Liver (tissue), 9 donors: Measurements from ENCODE around the gene BCL7B. TPM values are rescaled to one million over a fixed set of nuclear protein-coding genes. Genes with fewer than 3 reads are reported as not detected.

Source experiments
- DNase-seq: peaks from one replicate; pipeline ENCODE4 v3.0.0-alpha.2; 2017; ENCODE audit warnings: low spot score
- H3K27ac ChIP-seq, 2 donors: one replicate each; pipeline ENCODE4 v1.7.0; 2013; ENCODE audit warnings: inconsistent platforms in 2 of 2, low read length in 2 of 2, control low read depth in 1 of 2, low read depth in 1 of 2, mild to moderate bottlenecking in 1 of 2
- H3K27me3 ChIP-seq, 4 donors: one replicate each; pipeline versions ENCODE4 v1.6.1 to v1.7.0; 2013; ENCODE audit warnings: low read length in 3 of 4, inconsistent platforms in 1 of 4, mild to moderate bottlenecking in 1 of 4, moderate library complexity in 1 of 4; ENCODE audit not compliant: control insufficient read depth in 4 of 4, insufficient read depth in 4 of 4
- H3K36me3 ChIP-seq, 4 donors: one replicate each; pipeline versions ENCODE4 v1.6.1 to v1.7.0; 2013; ENCODE audit warnings: low read length in 3 of 4, mild to moderate bottlenecking in 3 of 4, low read depth in 1 of 4, moderate library complexity in 1 of 4; ENCODE audit not compliant: control insufficient read depth in 4 of 4, insufficient read depth in 3 of 4
- H3K4me1 ChIP-seq, 4 donors: one replicate each; pipeline versions ENCODE4 v1.6.1 to v1.7.0; 2013; ENCODE audit warnings: low read length in 3 of 4, mild to moderate bottlenecking in 3 of 4, moderate library complexity in 1 of 4; ENCODE audit not compliant: control insufficient read depth in 4 of 4, insufficient read depth in 4 of 4
- H3K4me3 ChIP-seq, 3 donors: one replicate each; pipeline versions ENCODE4 v1.6.1 to v1.7.0; 2013; ENCODE audit warnings: low read length in 3 of 3, control low read depth in 1 of 3, low read depth in 1 of 3, mild to moderate bottlenecking in 1 of 3
- H3K9ac ChIP-seq, 2 donors: one replicate each; pipeline ENCODE4 v1.7.0; 2013; ENCODE audit warnings: low read length in 2 of 2, mild to moderate bottlenecking in 2 of 2, moderate library complexity in 2 of 2, control low read depth in 1 of 2, low read depth in 1 of 2
- H3K9me3 ChIP-seq, 4 donors: one replicate each; pipeline versions ENCODE4 v1.6.1 to v1.7.0; 2013; ENCODE audit warnings: low read length in 3 of 4; ENCODE audit not compliant: control insufficient read depth in 4 of 4
- EGR1 ChIP-seq, 2 donors: IDR thresholded peaks; 2 replicates each; pipeline ENCODE4 v1.6.1; 2016 to 2018; ENCODE audit warnings: antibody characterized with exemption in 2 of 2, low read depth in 2 of 2
- FOXA1 ChIP-seq: IDR thresholded peaks from 2 replicates; pipeline ENCODE4 v1.6.1; 2016; ENCODE audit warnings: antibody characterized with exemption
- FOXA2 ChIP-seq: IDR thresholded peaks from 2 replicates; pipeline ENCODE4 v1.6.1; 2016; ENCODE audit warnings: antibody characterized with exemption
- HNF4A ChIP-seq, 2 donors: conservative IDR thresholded peaks; 2 replicates each; pipeline ENCODE4 v1.6.1; 2016; ENCODE audit warnings: antibody characterized with exemption in 2 of 2, mild to moderate bottlenecking in 2 of 2
- HNF4G ChIP-seq: IDR thresholded peaks from 2 replicates; pipeline ENCODE4 v1.6.1; 2016; ENCODE audit warnings: antibody characterized with exemption
- JUND ChIP-seq, 2 donors: IDR thresholded peaks; 2 replicates each; pipeline ENCODE4 v1.6.1; 2016; ENCODE audit warnings: antibody characterized with exemption in 2 of 2
- RAD21 ChIP-seq, 2 donors: IDR thresholded peaks; 2 replicates each; pipeline ENCODE4 v1.6.1; 2016; ENCODE audit warnings: antibody characterized with exemption in 2 of 2, mild to moderate bottlenecking in 2 of 2
- RXRA ChIP-seq, 2 donors: IDR thresholded peaks; 2 replicates each; pipeline ENCODE4 v1.6.1; 2017 to 2018; ENCODE audit warnings: antibody characterized with exemption in 2 of 2, mild to moderate bottlenecking in 1 of 2
- SP1 ChIP-seq: IDR thresholded peaks from 2 replicates; pipeline ENCODE4 v1.6.1; 2018; ENCODE audit warnings: antibody characterized with exemption, mild to moderate bottlenecking
- TAF1 ChIP-seq: conservative IDR thresholded peaks from 2 replicates; pipeline ENCODE4 v1.6.1; 2016; ENCODE audit warnings: antibody characterized with exemption, mild to moderate bottlenecking
- YY1 ChIP-seq: IDR thresholded peaks from 2 replicates; pipeline ENCODE4 v1.6.1; 2016; ENCODE audit warnings: antibody characterized with exemption, mild to moderate bottlenecking
- WGBS: extraction: QIAGEN DNeasy Blood & Tissue Kit; methylation state at CpG from one replicate; pipeline ENCODE4 v1.1.7; 2013; 5-methylcytosine and 5-hydroxymethylcytosine counted together
- polyA plus RNA-seq, 2 donors: library from polyadenylated mRNA; stranded (reverse) in 1 of 2; unstranded in 1 of 2; fragments of 200-250 nt in 1 of 2; fragments of >200 nt in 1 of 2; fragmentation: Nextera tagmentation in 1 of 2; extraction: Ambion mirVana in 1 of 2; gene quantifications; one replicate each; pipeline versions ENCODE4 v1.2.1 to v1.2.3, GENCODE V29; 2013 to 2015
- total RNA-seq, 2 donors: library from RNA; depleted of rRNA; stranded (reverse); fragments of >200 nt; gene quantifications; one replicate each; pipeline ENCODE4 v1.2.3, GENCODE V29; 2014
- TF ChIP-seq, protein P1 (sequence below): IDR thresholded peaks from 2 replicates; pipeline ENCODE4 v1.6.1; 2016; ENCODE audit warnings: antibody characterized with exemption, mild to moderate bottlenecking
- TF ChIP-seq, protein P2 (sequence below): IDR thresholded peaks from 2 replicates; pipeline ENCODE4 v1.6.1; 2016; ENCODE audit warnings: antibody characterized with exemption
- TF ChIP-seq, protein P3 (sequence below): IDR thresholded peaks from 2 replicates; pipeline ENCODE4 v1.6.1; 2016; ENCODE audit warnings: antibody characterized with exemption
- TF ChIP-seq, protein P4 (sequence below): IDR thresholded peaks from 2 replicates; pipeline ENCODE4 v1.6.1; 2016; ENCODE audit warnings: antibody characterized with exemption
- TF ChIP-seq, protein P5 (sequence below): fragments of 150-350 bp; IDR thresholded peaks from 2 replicates; pipeline ENCODE4 v1.5.1; 2017; ENCODE audit warnings: improper control_type of control experiment, low read depth, low read length; ENCODE audit not compliant: missing input control
- donor health status: healthy.
- donor health status: healthy.
- donor health status: healthy.
- donor health status: healthy.
- donor health status: healthy.

Gene BCL7B
- total and polyA plus RNA-seq, 4 donors: 13.2 to 27.5 (median 21.2) TPM

DNA sequence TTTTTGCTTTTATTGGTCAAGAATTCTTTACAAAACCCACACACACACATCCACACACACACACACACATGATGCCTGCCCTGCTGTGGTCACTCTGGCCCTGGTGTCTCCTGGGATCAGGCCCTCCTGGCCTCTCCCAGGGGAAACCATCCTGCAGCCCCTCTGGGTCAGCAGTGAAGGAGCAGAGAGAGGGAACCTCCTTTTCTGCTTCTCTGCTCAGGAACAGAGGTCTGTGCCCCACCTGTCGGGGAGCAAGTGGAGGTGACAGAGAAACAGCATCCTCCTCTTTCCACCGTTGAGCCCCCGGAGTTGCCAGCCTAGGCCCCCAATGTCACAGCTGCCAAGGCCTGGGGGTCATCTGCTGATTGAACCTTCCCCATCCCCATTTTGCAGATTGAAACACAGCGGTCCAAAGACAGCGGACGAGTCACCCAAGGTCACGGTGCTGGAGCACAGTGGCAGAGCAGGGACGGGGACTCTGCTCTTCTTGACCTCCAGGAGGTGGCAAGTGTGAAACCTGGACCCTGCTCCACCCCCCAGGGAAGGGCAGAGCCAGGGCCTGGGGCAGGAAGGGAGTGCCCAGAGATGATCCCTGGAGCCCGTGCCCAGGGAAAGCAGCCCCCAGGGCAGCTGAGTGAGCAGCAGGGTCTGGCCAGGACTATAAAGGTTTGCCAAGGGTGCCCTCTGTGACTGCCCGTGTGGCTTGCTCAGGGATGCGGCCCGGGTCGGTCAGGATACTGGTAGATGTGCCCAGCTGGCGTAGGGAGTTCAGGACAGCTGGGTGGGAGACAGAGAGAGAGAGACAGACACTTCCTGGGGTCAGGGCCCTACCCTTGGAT lies 35.9 kb upstream of the BCL7B start:
- no peaks in the 10 kb centered on the region for H3K9me3 ChIP-seq
- no peak for TF ChIP-seq TAF1
- TF ChIP-seq FOXA1: no peak
- TF ChIP-seq, protein P1, sequence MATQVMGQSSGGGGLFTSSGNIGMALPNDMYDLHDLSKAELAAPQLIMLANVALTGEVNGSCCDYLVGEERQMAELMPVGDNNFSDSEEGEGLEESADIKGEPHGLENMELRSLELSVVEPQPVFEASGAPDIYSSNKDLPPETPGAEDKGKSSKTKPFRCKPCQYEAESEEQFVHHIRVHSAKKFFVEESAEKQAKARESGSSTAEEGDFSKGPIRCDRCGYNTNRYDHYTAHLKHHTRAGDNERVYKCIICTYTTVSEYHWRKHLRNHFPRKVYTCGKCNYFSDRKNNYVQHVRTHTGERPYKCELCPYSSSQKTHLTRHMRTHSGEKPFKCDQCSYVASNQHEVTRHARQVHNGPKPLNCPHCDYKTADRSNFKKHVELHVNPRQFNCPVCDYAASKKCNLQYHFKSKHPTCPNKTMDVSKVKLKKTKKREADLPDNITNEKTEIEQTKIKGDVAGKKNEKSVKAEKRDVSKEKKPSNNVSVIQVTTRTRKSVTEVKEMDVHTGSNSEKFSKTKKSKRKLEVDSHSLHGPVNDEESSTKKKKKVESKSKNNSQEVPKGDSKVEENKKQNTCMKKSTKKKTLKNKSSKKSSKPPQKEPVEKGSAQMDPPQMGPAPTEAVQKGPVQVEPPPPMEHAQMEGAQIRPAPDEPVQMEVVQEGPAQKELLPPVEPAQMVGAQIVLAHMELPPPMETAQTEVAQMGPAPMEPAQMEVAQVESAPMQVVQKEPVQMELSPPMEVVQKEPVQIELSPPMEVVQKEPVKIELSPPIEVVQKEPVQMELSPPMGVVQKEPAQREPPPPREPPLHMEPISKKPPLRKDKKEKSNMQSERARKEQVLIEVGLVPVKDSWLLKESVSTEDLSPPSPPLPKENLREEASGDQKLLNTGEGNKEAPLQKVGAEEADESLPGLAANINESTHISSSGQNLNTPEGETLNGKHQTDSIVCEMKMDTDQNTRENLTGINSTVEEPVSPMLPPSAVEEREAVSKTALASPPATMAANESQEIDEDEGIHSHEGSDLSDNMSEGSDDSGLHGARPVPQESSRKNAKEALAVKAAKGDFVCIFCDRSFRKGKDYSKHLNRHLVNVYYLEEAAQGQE: no peak
- TF ChIP-seq, protein P2, sequence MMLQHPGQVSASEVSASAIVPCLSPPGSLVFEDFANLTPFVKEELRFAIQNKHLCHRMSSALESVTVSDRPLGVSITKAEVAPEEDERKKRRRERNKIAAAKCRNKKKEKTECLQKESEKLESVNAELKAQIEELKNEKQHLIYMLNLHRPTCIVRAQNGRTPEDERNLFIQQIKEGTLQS: no peak
- TF ChIP-seq HNF4A (conservative IDR thresholded peaks at IDR 0.05): no peak
- TF ChIP-seq, protein P3, sequence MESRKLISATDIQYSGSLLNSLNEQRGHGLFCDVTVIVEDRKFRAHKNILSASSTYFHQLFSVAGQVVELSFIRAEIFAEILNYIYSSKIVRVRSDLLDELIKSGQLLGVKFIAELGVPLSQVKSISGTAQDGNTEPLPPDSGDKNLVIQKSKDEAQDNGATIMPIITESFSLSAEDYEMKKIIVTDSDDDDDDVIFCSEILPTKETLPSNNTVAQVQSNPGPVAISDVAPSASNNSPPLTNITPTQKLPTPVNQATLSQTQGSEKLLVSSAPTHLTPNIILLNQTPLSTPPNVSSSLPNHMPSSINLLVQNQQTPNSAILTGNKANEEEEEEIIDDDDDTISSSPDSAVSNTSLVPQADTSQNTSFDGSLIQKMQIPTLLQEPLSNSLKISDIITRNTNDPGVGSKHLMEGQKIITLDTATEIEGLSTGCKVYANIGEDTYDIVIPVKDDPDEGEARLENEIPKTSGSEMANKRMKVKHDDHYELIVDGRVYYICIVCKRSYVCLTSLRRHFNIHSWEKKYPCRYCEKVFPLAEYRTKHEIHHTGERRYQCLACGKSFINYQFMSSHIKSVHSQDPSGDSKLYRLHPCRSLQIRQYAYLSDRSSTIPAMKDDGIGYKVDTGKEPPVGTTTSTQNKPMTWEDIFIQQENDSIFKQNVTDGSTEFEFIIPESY: no peak
- no peak for TF ChIP-seq RAD21 (IDR thresholded peaks at IDR 0.05)
- no peak for TF ChIP-seq SP1
- TF ChIP-seq HNF4G: no peak
- no peak for TF ChIP-seq YY1
- TF ChIP-seq RXRA (IDR thresholded peaks at IDR 0.05): no peak
- no peak for TF ChIP-seq EGR1 (IDR thresholded peaks at IDR 0.05; ENCODE audit: low read depth in 2 of 2)
- TF ChIP-seq JUND (IDR thresholded peaks at IDR 0.05): no peak
- TF ChIP-seq, protein P4, sequence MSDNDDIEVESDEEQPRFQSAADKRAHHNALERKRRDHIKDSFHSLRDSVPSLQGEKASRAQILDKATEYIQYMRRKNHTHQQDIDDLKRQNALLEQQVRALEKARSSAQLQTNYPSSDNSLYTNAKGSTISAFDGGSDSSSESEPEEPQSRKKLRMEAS: no peak
- TF ChIP-seq FOXA2: no peak
- H3K4me3 ChIP-seq: no peak overlapping the region
- WGBS: 76% methylated on average over 14 of the region's 14 CpGs
- no peaks in the 10 kb centered on the region for H3K27me3 ChIP-seq
- H3K27ac ChIP-seq: no peak overlapping the region
- peaks cover 2 to 19% (median 18%) of the 10 kb centered on the region in 4 donors for H3K36me3 ChIP-seq
- H3K9ac ChIP-seq: no peak overlapping the region
- no peak for DNase-seq
- H3K4me1 ChIP-seq: no peaks in the 10 kb centered on the region

DNA sequence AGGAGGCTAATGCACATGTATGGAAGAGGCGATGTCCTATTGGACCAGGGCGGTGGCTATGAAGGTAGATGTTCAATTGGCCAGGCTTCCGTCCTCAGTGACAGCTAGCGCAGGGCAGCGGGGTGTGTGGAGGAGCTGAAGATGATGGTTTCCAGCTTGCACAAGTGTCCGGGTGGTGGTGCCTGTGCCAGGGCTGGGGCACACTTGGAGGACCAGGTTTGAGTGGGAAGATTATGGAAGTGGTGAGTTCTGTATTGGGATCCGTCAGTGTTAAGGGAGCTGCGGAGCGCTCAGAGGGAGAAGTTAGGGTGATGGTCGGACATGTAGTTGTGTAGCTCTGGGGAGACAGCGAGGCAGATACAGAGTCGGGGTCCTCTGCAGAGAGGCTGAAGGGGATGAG lies 29.4 kb upstream of the BCL7B start:
- WGBS: 90% methylated on average over 12 of the region's 12 CpGs
- no peak for TF ChIP-seq FOXA2
- TF ChIP-seq, protein P5, sequence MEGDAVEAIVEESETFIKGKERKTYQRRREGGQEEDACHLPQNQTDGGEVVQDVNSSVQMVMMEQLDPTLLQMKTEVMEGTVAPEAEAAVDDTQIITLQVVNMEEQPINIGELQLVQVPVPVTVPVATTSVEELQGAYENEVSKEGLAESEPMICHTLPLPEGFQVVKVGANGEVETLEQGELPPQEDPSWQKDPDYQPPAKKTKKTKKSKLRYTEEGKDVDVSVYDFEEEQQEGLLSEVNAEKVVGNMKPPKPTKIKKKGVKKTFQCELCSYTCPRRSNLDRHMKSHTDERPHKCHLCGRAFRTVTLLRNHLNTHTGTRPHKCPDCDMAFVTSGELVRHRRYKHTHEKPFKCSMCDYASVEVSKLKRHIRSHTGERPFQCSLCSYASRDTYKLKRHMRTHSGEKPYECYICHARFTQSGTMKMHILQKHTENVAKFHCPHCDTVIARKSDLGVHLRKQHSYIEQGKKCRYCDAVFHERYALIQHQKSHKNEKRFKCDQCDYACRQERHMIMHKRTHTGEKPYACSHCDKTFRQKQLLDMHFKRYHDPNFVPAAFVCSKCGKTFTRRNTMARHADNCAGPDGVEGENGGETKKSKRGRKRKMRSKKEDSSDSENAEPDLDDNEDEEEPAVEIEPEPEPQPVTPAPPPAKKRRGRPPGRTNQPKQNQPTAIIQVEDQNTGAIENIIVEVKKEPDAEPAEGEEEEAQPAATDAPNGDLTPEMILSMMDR: no peak
- no peak for TF ChIP-seq YY1
- no peak for TF ChIP-seq FOXA1
- TF ChIP-seq HNF4G: no peak
- TF ChIP-seq EGR1 (IDR thresholded peaks at IDR 0.05; ENCODE audit: low read depth in 2 of 2): no peak
- TF ChIP-seq RXRA (IDR thresholded peaks at IDR 0.05): no peak
- no peaks in the 10 kb centered on the region for H3K27me3 ChIP-seq
- no peak overlapping the region for H3K4me3 ChIP-seq
- no peaks in the 10 kb centered on the region for H3K9me3 ChIP-seq
- H3K27ac ChIP-seq: no peak overlapping the region
- H3K4me1 ChIP-seq: peaks cover 4 to 11% (median 6%) of the 10 kb centered on the region in 4 donors
- H3K36me3 ChIP-seq: no peaks in the 10 kb centered on the region
- H3K9ac ChIP-seq: no peak overlapping the region
- no peak for DNase-seq
